Fibroblast of mammary gland (primary cell): Measurements from ENCODE around the gene NAGA.
A peak's percentile ranks its signal among the peaks of the same experiment; 100 is the strongest.

Experiments
- DNase-seq: peaks from one replicate; pipeline ENCODE4 v3.0.0-alpha.2; 2010; ENCODE audit warnings: low read depth
- H3K4me3 ChIP-seq: 2 replicates; pipeline ENCODE4 v1.5.1; 2011; ENCODE audit warnings: low read depth, mild to moderate bottlenecking, low read length, moderate library complexity; ENCODE audit not compliant: control insufficient read depth
- CTCF ChIP-seq: conservative IDR thresholded peaks from 2 replicates; pipeline ENCODE4 v1.5.1; 2011; ENCODE audit warnings: low read depth, low read length, inconsistent platforms; ENCODE audit not compliant: control insufficient read depth, insufficient read depth

NAGA gene

GRCh38 chr22:42080287-42080686 lies 9.7 kb upstream of the NAGA start:
- no peak for TF ChIP-seq CTCF
- peak overlapping the region; percentile 86 for H3K4me3 ChIP-seq
- DNase-seq: peak; percentile 53

- peak within 1 kb of the TSS; percentile 86 for H3K4me3 ChIP-seq
- peak; percentile 97 for DNase-seq
- no peak for TF ChIP-seq CTCF
Measured at GRCh38 chr22:42079319-42080251, 9.0 kb upstream of the NAGA start, which contains the start of gene SMDT1. Gene SMDT1, plus strand, starts transcription at chr22:42079700. Its CDS starts 69 bp downstream, at chr22:42079769.

- peak; percentile 51 for DNase-seq
- H3K4me3 ChIP-seq: peak overlapping the region; percentile 86
- TF ChIP-seq CTCF: no peak
Measured at GRCh38 chr22:42078469-42079318, 8.1 kb upstream of the NAGA start.

- DNase-seq: no peak
- no peak overlapping the region for H3K4me3 ChIP-seq
- no peak for TF ChIP-seq CTCF
Measured at GRCh38 chr22:42077486-42078125, 7.0 kb upstream of the NAGA start.

- H3K4me3 ChIP-seq: no peak overlapping the region
- no peak for TF ChIP-seq CTCF
- no peak for DNase-seq
Measured at GRCh38 chr22:42076764-42077485, 6.3 kb upstream of the NAGA start.
